GM21526 (cell line): ENCODE results near the gene TDP1.

Source experiments
- ATAC-seq: cut with Tn5 transposase; IDR thresholded peaks from one replicate; pipeline ENCODE4 v1.9.1; 2021; ENCODE audit warnings: moderate library complexity; ENCODE audit not compliant: unreplicated experiment, low FRiP score

The TDP1 gene

GRCh38 chr14:90039253-90040010 lies 83.7 kb downstream of the TDP1 start:
- no peak for ATAC-seq

- ATAC-seq = no peak
Observed at GRCh38 chr14:90040411-90040810, 84.7 kb downstream of the TDP1 start.

- no peak for ATAC-seq
Observed at GRCh38 chr14:90042496-90043252, 86.9 kb downstream of the TDP1 start.

- ATAC-seq = no peak
Observed at GRCh38 chr14:90045616-90046015, 89.9 kb downstream of the TDP1 start.

- no peak for ATAC-seq
Observed at GRCh38 chr14:90049390-90049789, 93.7 kb downstream of the TDP1 start.

GRCh38 chr14:90050271-90050670 lies 94.5 kb downstream of the TDP1 start:
- ATAC-seq = no peak

GRCh38 chr14:90053044-90053443 lies 97.3 kb downstream of the TDP1 start:
- no peak for ATAC-seq

GRCh38 chr14:90054803-90055202 lies 99.1 kb downstream of the TDP1 start:
- ATAC-seq = no peak

GRCh38 chr14:90056826-90057225 lies 101.1 kb downstream of the TDP1 start:
- no peak for ATAC-seq

- ATAC-seq = no peak
Observed at GRCh38 chr14:90058876-90059458, 103.2 kb downstream of the TDP1 start.

GRCh38 chr14:90060312-90060964 lies 104.7 kb downstream of the TDP1 start:
- ATAC-seq = peak; percentile 51

GRCh38 chr14:90060965-90061684 lies 105.4 kb downstream of the TDP1 start:
- ATAC-seq = no peak

GRCh38 chr14:90061685-90062126 lies 106.0 kb downstream of the TDP1 start, which contains the start of gene KCNK13:
TSS of gene KCNK13 (plus strand) at chr14:90061994. CDS start at chr14:90062206, 212 bp downstream.
- no peak for ATAC-seq

GRCh38 chr14:90062127-90062794 lies 106.5 kb downstream of the TDP1 start:
- ATAC-seq = no peak

- no peak for ATAC-seq
Observed at GRCh38 chr14:90062822-90063539, 107.3 kb downstream of the TDP1 start.

GRCh38 chr14:90072350-90072749 lies 116.6 kb downstream of the TDP1 start:
- ATAC-seq = no peak

GRCh38 chr14:90079576-90079975 lies 123.8 kb downstream of the TDP1 start:
- ATAC-seq = no peak

- ATAC-seq = no peak
Observed at GRCh38 chr14:90087433-90087832, 131.7 kb downstream of the TDP1 start.

GRCh38 chr14:90088176-90088575 lies 132.4 kb downstream of the TDP1 start:
- ATAC-seq = no peak
